HFFc6 (cell line): ENCODE measurements around the gene MAP3K20. TPM values are rescaled to one million over a fixed set of nuclear protein-coding genes. Genes with fewer than 3 reads are reported as not detected.
"Not testable (repeated sequence)": the region's sequence is repeated elsewhere in the genome, so short reads cannot be mapped to it uniquely, and the experiment has no call there.

Experiments used
- DNase-seq: peaks from one replicate; pipeline ENCODE4 v3.0.0-alpha.2; 2018
- H3K27ac Mint-ChIP-seq: 2 replicates; pipeline ENCODE4 v1.8.0; 2020; ENCODE audit warnings: mild to moderate bottlenecking, mixed read lengths
- H3K27me3 Mint-ChIP-seq: 2 replicates; pipeline ENCODE4 v1.8.0; 2021; ENCODE audit warnings: mild to moderate bottlenecking, moderate library complexity, mixed read lengths; ENCODE audit not compliant: insufficient read depth
- H3K36me3 Mint-ChIP-seq: 2 replicates; pipeline ENCODE4 v1.8.0; 2021; ENCODE audit warnings: low read depth, mixed read lengths
- H3K4me1 Mint-ChIP-seq: 2 replicates; pipeline ENCODE4 v1.8.0; 2020; ENCODE audit warnings: low read depth, mixed read lengths
- H3K4me3 Mint-ChIP-seq: 2 replicates; pipeline ENCODE4 v1.8.0; 2020; ENCODE audit warnings: mild to moderate bottlenecking, moderate library complexity, mixed read lengths
- H3K9me3 Mint-ChIP-seq: 2 replicates; pipeline ENCODE4 v1.8.0; 2020; ENCODE audit warnings: mild to moderate bottlenecking, mixed read lengths
- CTCF ChIP-seq: fragments of 200-600 bp; sonication (generic); IDR thresholded peaks from 2 replicates; pipeline ENCODE4 v1.5.0; 2021; ENCODE audit warnings: antibody characterized with exemption, mild to moderate bottlenecking
- total RNA-seq, 6 experiments: library from RNA; stranded (reverse); fragmentation: NEBNext Ultra II Directional; extraction: Animal tissue kit (Norgen Biotek cat#: 25700); gene quantifications; 2 replicates in 1 of 6; 3 replicates in 5 of 6; pipeline ENCODE4 v1.2.3, GENCODE V29; 2021

MAP3K20 gene
- total RNA-seq, 6 experiments from 2014 or later = 126 to 150 (median 134) TPM

- Mint-ChIP-seq H3K36me3 (peaks cover 34% of the 10 kb centered on the region), H3K4me3 (no peak overlapping the region), H3K27me3 (peaks cover 3% of the 10 kb centered on the region; the same call in 1 of the 2 replicates), H3K4me1 (peaks cover 31% of the 10 kb centered on the region), H3K9me3 (no peaks in the 10 kb centered on the region), H3K27ac (no peak overlapping the region)
- no peak for DNase-seq
- TF ChIP-seq CTCF = no peak
These were observed 123.6 kb downstream of the MAP3K20 start for GRCh38 chr2:173199294-173199693.

- DNase-seq = no peak
- H3K4me1 Mint-ChIP-seq = peaks cover 18% of the 10 kb centered on the region
- H3K4me3 Mint-ChIP-seq = no peak overlapping the region
- H3K9me3 Mint-ChIP-seq = no peaks in the 10 kb centered on the region
- no peak for TF ChIP-seq CTCF
- peaks cover 1% of the 10 kb centered on the region; the same call in 1 of the 2 replicates for H3K27me3 Mint-ChIP-seq
- H3K27ac Mint-ChIP-seq = no peak overlapping the region
- peaks cover 42% of the 10 kb centered on the region for H3K36me3 Mint-ChIP-seq
These were observed 126.9 kb downstream of the MAP3K20 start for GRCh38 chr2:173202570-173202969.

DNA sequence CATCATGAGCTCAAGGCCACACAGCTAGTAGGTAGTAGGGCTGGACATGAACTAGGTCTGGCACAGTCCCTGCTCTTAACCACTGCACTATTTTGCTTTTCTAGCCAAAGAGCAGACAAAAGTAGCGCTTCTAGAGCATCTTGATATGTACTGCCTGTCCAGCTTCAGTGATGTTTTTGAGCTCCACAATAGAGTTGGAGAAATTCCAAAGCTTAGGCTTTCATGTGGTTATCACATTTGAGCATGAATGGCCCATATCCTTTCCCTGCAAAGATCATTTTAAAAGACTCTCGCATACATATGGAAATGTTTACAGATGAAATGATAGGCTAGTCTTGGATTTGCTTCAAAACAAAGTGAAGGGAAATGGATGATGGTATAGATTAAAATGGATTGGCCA, 128.7 kb downstream of the MAP3K20 start:
- no peak overlapping the region for H3K27ac Mint-ChIP-seq
- peaks cover 15% of the 10 kb centered on the region for H3K4me1 Mint-ChIP-seq
- DNase-seq = no peak
- H3K36me3 Mint-ChIP-seq = peaks cover 33% of the 10 kb centered on the region
- H3K4me3 Mint-ChIP-seq = no peak overlapping the region
- TF ChIP-seq CTCF = no peak
- H3K27me3 Mint-ChIP-seq = no peaks in the 10 kb centered on the region
- no peaks in the 10 kb centered on the region for H3K9me3 Mint-ChIP-seq

DNA sequence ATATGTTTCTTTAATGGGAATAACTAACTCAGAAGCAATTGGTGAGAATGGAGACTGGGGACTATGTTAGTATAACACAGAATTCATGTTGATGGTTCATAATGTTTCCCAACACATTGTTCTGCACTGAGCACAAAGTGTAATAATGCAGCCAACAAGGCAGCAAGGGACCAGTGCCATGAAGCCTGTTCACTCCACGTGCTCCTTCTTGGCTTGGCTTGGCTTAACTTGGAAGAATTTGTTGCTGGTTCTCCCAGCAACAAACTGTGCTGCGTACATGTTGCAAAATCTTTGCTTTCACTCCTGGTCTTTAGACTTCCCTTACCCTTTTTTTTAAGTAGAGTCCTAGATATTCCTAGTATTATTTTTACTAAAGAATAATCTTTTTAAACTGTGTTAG, 129.7 kb downstream of the MAP3K20 start:
- peaks cover 23% of the 10 kb centered on the region for H3K4me1 Mint-ChIP-seq
- no peak for TF ChIP-seq CTCF
- no peaks in the 10 kb centered on the region for H3K27me3 Mint-ChIP-seq
- H3K27ac Mint-ChIP-seq = no peak overlapping the region
- peaks cover 32% of the 10 kb centered on the region for H3K36me3 Mint-ChIP-seq
- no peaks in the 10 kb centered on the region for H3K9me3 Mint-ChIP-seq
- H3K4me3 Mint-ChIP-seq = no peak overlapping the region
- DNase-seq = no peak

DNA sequence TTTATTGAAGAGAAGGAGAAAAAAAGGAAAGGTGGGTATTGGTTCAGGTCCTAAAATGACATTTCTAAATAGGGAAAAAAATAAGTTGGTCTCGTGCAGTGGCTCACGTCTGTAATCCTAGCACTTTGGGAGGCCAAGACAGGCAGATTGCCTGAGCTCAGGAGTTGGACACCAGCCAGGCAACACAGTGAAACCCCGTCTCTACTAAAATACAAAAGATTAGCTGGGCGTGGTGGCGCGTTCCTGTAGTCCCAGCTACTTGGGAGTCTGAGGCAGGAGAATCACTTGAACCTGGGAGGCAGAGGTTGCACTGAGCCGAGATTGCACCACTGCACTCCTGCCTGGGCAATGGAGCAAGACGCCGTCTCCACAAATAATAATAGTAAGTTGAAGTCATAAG, 131.5 kb downstream of the MAP3K20 start:
- H3K27ac Mint-ChIP-seq, H3K4me3 Mint-ChIP-seq, H3K9me3 Mint-ChIP-seq, DNase-seq, H3K27me3 Mint-ChIP-seq: not testable (repeated sequence)
- Mint-ChIP-seq H3K36me3 (peaks cover 39% of the 10 kb centered on the region), H3K4me1 (peaks cover 29% of the 10 kb centered on the region)

DNA sequence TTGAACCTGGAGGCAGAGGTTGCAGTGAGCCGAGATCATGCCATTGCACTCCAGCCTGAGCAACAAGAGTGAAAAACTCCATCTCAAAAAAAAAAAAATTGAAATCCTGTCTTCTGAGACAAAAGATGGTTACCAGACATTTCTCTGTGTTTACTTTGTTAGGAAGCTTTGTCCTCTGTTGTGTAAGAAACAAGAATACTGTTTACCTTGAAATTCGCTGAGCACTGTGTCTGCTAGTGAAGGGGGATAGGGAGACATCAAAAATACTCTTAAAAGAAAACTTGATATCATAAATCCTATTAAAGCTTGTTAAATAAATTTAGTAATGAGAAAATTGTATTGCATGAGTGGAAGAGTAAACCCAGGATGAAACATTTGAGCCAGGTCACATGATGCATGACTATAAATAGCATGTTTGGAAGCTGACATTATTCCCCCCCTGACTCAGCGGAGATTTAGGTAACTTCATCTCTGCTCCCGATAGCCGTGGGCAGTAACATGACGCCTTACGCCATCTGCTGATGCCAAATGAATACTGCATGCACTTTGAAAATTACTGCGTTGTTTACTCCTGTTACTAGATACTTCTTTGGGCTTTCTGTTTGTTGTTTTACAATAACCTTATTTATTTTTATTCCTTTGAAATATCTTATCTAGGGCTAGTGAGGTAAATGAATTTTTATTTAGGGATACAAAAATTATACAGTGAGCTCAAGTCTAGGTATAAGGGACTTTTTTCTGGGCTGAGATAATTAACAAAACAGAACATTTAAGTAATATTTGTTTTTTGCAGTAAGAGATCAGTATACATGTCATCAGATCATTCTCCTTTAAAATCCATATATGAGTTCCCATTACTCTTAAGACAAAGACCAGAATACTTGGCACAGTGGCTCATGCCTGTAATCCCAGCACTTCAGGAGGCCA, 134.9 kb downstream of the MAP3K20 start:
- no peaks in the 10 kb centered on the region for H3K27me3 Mint-ChIP-seq
- peak; percentile 94 for DNase-seq
- H3K4me1 Mint-ChIP-seq = peaks cover 28% of the 10 kb centered on the region
- peak; percentile 95 for TF ChIP-seq CTCF
- peak overlapping the region; percentile 82 for H3K27ac Mint-ChIP-seq
- no peaks in the 10 kb centered on the region for H3K9me3 Mint-ChIP-seq
- peak overlapping the region; percentile 27; the same call in 1 of the 2 replicates for H3K4me3 Mint-ChIP-seq
- peaks cover 23% of the 10 kb centered on the region for H3K36me3 Mint-ChIP-seq
